ENCODE results near the gene RETREG3. TPM values are rescaled to one million over a fixed set of nuclear protein-coding genes. Genes with fewer than 3 reads are reported as not detected.

RETREG3 gene
- total RNA-seq, 4 donors from 2014 or later, result 31.4 to 66.6 (median 55.8) TPM

GRCh38 chr17:42535155-42536047 is 73.8 kb downstream of the RETREG3 start:
- DNase-seq, result no peak
- Histone ChIP-seq H3K36me3 (peaks cover 0 to 13% (median 0%) of the 10 kb centered on the region in 3 donors), H3K4me1 (peaks cover 4 to 29% (median 12%) of the 10 kb centered on the region in 4 donors), H3K4me3 (peak overlapping the region; percentile 52 to 96 (median 78)), H3K9me3 (no peaks in the 10 kb centered on the region), H3K27me3 (no peaks in the 10 kb centered on the region), H3K27ac (peak overlapping the region; percentile 85 to 98 (median 88))
- TF ChIP-seq CTCF (IDR thresholded peaks at IDR 0.05), result no peak
- TF ChIP-seq POLR2A (IDR thresholded peaks at IDR 0.05), result no peak

- no peaks in the 10 kb centered on the region for H3K36me3 ChIP-seq
- H3K27ac ChIP-seq, result peak overlapping the region; percentile 77 to 97 (median 81)
- TF ChIP-seq POLR2A (IDR thresholded peaks at IDR 0.05) (peak; percentile 13 to 65), CTCF (IDR thresholded peaks at IDR 0.05) (peak in 5 of 6 experiments; percentile 46 to 75 (median 68))
- H3K9me3 ChIP-seq, result no peaks in the 10 kb centered on the region
- DNase-seq, result peak; percentile 68 to 86 (median 83)
- H3K4me3 ChIP-seq, result peak overlapping the region; percentile 45 to 69 (median 58)
- H3K4me1 ChIP-seq, result peaks cover 0 to 28% (median 11%) of the 10 kb centered on the region in 4 donors
- no peaks in the 10 kb centered on the region for H3K27me3 ChIP-seq
Measured at GRCh38 chr17:42531455-42532354, 77.5 kb downstream of the RETREG3 start.

- no peaks in the 10 kb centered on the region for H3K9me3 ChIP-seq
- no peaks in the 10 kb centered on the region for H3K36me3 ChIP-seq
- H3K27me3 ChIP-seq, result no peaks in the 10 kb centered on the region
- no peak overlapping the region for H3K4me3 ChIP-seq
- H3K27ac ChIP-seq, result peak overlapping the region in 3 of 4 donors; percentile 77 to 97 (median 85)
- no peak for DNase-seq
- H3K4me1 ChIP-seq, result peaks cover 0 to 34% (median 13%) of the 10 kb centered on the region in 4 donors
- TF ChIP-seq CTCF (IDR thresholded peaks at IDR 0.05), result no peak
- TF ChIP-seq POLR2A (IDR thresholded peaks at IDR 0.05), result no peak
Measured at GRCh38 chr17:42530952-42531454, 78.2 kb downstream of the RETREG3 start.

Other genes with a start within 250 kb of the RETREG3 start
- gene STAT3, start 220.9 kb downstream of the RETREG3 start, total RNA-seq, result 100 to 1,000 TPM; 178 to 219 (median 191) TPM
- 10 to 100 TPM; 16.3 to 94.9 (median 35.9) TPM for gene CAVIN1, start 186.1 kb downstream of the RETREG3 start, total RNA-seq
- gene ATP6V0A1, start 150.5 kb downstream of the RETREG3 start, total RNA-seq, result 100 to 1,000 TPM; 121 to 251 (median 204) TPM
- 10 to 100 TPM; 12.4 to 79.2 (median 62.7) TPM for gene NAGLU, start 73.1 kb downstream of the RETREG3 start, total RNA-seq
- gene HSD17B1, start 56.5 kb downstream of the RETREG3 start, total RNA-seq, result 1 to 10 TPM in 2 of 4 donors, under 1 TPM in 1, not detected in 1; 0.94 to 3.9 (median 1.7) TPM
- gene COASY, start 47.2 kb downstream of the RETREG3 start, total RNA-seq, result 10 to 100 TPM; 42.1 to 95.4 (median 80.2) TPM
- 100 to 1,000 TPM in 3 of 4 donors, 10 to 100 TPM in 1; 65.2 to 180 (median 133) TPM for gene MLX, start 42.3 kb downstream of the RETREG3 start, total RNA-seq
- gene PSMC3IP, start 31.6 kb downstream of the RETREG3 start, total RNA-seq, result 1 to 10 TPM in 2 of 4 donors, not detected in 2; 1.2 to 1.5 TPM
- gene TUBG1, start 309 bp upstream of the RETREG3 start, total RNA-seq, result 10 to 100 TPM; 19.8 to 64.4 (median 37.9) TPM
- 10 to 100 TPM in 3 of 4 donors, 1 to 10 TPM in 1; 5.6 to 79.2 (median 16.6) TPM for gene TUBG2, start 49.9 kb upstream of the RETREG3 start, total RNA-seq
- 10 to 100 TPM in 2 of 4 donors, 1 to 10 TPM in 2; 3.5 to 14.0 (median 10.8) TPM for gene PLEKHH3, start 67.6 kb upstream of the RETREG3 start, total RNA-seq
- gene CCR10, start 72.5 kb upstream of the RETREG3 start, total RNA-seq, result 1 to 10 TPM in 1 of 4 donors, under 1 TPM in 1, not detected in 2; 0.40 to 2.8 TPM
- gene CNTNAP1, start 73.2 kb upstream of the RETREG3 start, total RNA-seq, result 1 to 10 TPM in 3 of 4 donors, under 1 TPM in 1; 0.35 to 5.0 (median 1.3) TPM
- gene EZH1, start 135.7 kb upstream of the RETREG3 start, total RNA-seq, result 100 to 1,000 TPM in 1 of 4 donors, 10 to 100 TPM in 3; 33.5 to 120 (median 64.4) TPM
- 1 to 10 TPM; 2.3 to 9.9 (median 4.3) TPM for gene RAMP2, start 151.9 kb upstream of the RETREG3 start, total RNA-seq
- 10 to 100 TPM; 34.7 to 82.1 (median 67.5) TPM for gene VPS25, start 164.1 kb upstream of the RETREG3 start, total RNA-seq
- gene WNK4, start 171.2 kb upstream of the RETREG3 start, total RNA-seq, result 10 to 100 TPM in 3 of 4 donors, 1 to 10 TPM in 1; 7.2 to 56.0 (median 28.7) TPM
- 100 to 1,000 TPM in 3 of 4 donors, 10 to 100 TPM in 1; 68.5 to 156 (median 139) TPM for gene COA3, start 189.3 kb upstream of the RETREG3 start, total RNA-seq
- gene CNTD1, start 189.5 kb upstream of the RETREG3 start, total RNA-seq, result not detected
- 100 to 1,000 TPM in 3 of 4 donors, 10 to 100 TPM in 1; 81.6 to 171 (median 122) TPM for gene BECN1, start 214.9 kb upstream of the RETREG3 start, total RNA-seq
- gene PSME3, start 224.0 kb upstream of the RETREG3 start, total RNA-seq, result 10 to 100 TPM; 45.6 to 75.9 (median 59.8) TPM
- 1 to 10 TPM in 2 of 4 donors, under 1 TPM in 1, not detected in 1; 0.70 to 2.3 (median 1.6) TPM for gene AOC2, start 235.2 kb upstream of the RETREG3 start, total RNA-seq
- gene AOC3, start 241.8 kb upstream of the RETREG3 start, total RNA-seq, result 10 to 100 TPM in 1 of 4 donors, 1 to 10 TPM in 3; 3.3 to 11.4 (median 7.0) TPM